Measurements from ENCODE around the gene UTP11.

The UTP11 gene

DNA sequence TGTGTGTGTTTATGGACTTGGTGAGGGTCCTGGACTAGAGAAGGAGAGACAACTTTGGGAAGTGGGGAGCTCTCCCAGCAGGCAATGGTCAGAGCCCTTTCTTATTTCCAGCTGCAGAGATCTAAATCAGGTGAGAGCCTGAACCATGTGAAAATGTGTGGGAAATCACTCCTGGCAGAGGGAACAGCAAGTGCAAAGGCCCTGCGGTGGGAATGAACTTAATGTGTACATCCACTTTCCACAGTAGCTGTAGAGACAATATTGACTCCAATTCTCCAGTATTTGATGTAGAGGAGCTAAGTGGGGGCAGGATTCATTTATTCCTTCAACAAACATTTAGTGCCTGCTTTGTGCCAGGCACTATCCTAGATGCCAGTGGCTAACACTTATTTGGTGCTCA is 48.8 kb downstream of the UTP11 start:
- TF ChIP-seq, protein P1, sequence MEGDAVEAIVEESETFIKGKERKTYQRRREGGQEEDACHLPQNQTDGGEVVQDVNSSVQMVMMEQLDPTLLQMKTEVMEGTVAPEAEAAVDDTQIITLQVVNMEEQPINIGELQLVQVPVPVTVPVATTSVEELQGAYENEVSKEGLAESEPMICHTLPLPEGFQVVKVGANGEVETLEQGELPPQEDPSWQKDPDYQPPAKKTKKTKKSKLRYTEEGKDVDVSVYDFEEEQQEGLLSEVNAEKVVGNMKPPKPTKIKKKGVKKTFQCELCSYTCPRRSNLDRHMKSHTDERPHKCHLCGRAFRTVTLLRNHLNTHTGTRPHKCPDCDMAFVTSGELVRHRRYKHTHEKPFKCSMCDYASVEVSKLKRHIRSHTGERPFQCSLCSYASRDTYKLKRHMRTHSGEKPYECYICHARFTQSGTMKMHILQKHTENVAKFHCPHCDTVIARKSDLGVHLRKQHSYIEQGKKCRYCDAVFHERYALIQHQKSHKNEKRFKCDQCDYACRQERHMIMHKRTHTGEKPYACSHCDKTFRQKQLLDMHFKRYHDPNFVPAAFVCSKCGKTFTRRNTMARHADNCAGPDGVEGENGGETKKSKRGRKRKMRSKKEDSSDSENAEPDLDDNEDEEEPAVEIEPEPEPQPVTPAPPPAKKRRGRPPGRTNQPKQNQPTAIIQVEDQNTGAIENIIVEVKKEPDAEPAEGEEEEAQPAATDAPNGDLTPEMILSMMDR (IDR thresholded peaks at IDR 0.05), result no peak

DNA sequence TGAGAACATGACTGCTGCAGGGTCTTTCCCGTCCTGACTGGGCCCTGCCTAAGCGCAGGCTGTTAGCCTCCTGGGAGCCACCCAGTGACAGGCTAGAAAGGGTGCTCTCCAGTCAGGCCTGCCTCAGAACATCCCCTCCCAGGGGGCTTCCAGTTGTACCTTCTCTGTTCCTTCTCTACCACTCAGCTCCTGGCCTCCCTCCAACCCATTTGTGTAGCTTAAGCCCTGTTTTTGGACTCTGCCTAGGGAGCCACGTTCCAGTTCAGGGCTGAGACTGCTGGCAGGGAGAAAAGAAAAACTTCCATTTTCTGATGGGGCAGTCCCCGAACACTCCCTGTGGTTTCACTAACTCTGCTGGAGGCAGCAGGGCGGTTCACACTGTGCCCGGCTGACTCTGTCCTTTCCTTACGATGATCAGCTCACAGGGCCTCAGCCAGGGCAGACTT is 49.4 kb downstream of the UTP11 start:
- TF ChIP-seq, protein P1 (IDR thresholded peaks at IDR 0.05), result no peak

GRCh38 chr1:38062361-38063288 is 50.1 kb downstream of the UTP11 start:
- TF ChIP-seq, protein P1 (IDR thresholded peaks at IDR 0.05), result no peak

DNA sequence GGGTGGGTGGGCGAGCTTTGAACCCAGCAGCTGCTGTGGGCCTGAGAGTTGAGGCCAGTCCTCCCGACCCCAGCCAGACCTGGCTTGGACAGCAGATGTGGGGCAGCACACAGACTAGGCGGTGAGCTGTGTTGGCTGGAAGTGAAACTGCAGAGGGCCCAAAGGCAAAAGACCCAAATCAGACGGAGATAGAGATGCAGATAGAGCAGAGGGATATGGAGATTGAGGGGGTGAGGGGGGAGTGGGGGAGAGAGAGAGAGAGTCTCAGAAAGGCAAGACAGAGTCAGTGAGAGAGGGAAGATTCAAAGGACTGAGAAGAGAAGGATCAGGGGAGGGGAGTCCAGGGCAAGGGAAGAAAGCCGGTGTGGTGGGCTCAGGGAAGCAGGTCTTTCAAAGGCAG is 51.1 kb downstream of the UTP11 start:
- TF ChIP-seq, protein P1 (IDR thresholded peaks at IDR 0.05), result no peak

GRCh38 chr1:38064197-38064903 is 51.8 kb downstream of the UTP11 start:
- TF ChIP-seq, protein P1 (IDR thresholded peaks at IDR 0.05), result no peak

DNA sequence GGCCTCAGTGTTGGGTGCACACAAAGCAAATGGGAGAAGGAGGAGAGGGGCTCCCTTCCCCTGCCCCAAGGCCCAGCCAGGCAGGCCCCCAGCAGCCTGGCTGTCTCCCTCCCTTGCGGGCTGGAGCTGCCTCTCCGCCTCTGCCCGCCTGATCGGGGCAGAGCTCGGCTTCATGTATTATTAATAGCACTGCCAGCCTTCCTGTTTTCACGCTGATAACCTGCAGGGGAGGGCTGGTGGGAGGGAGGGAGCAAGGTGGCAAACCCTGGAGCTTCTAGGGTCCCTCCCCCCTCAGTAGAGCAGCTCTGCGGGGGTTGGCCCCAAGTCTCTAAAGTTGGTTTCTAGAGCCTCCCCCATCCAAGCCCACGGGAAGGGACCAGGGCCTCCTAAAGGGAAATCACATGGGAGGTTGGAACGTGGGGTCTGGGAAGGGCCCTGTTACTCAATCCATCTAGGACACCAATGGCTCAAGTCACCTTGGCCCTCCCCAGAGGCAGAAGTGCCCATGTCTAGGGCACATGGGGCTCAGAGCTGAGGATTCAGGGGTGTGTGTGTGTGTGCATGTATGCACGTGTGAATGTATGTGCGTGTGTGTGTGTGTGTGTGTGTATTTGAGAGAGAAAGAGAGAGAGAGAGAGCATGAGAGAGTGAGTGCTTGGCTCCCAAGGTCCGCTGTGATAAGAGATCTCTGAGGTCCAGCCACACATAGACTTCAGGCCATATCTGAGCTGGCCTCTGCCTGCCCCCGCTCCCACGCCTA is 55.9 kb downstream of the UTP11 start:
- TF ChIP-seq, protein P1 (IDR thresholded peaks at IDR 0.05), result no peak

- TF ChIP-seq, protein P1 (IDR thresholded peaks at IDR 0.05), result no peak
These were observed 56.4 kb downstream of the UTP11 start for GRCh38 chr1:38068980-38069340.
